ENCODE data around the gene CGB1.

Gene CGB1

GRCh38 chr19:48993175-48994034 lies 43.3 kb downstream of the CGB1 start, which contains the start of the genes GYS1 and RUVBL2:
TSS of gene GYS1 (minus strand) at chr19:48993309. CDS start at chr19:48993112, 197 bp downstream.
TSS of gene RUVBL2 (plus strand) at chr19:48993887. CDS start at chr19:48993912, 25 bp downstream.
- peak; percentile 99 for DNase-seq (ENCODE audit: low read depth)

- DNase-seq (ENCODE audit: low read depth) = no peak
Observed at GRCh38 chr19:48992581-48993174, 44.0 kb downstream of the CGB1 start.

GRCh38 chr19:48991873-48992580 lies 44.7 kb downstream of the CGB1 start:
- no peak for DNase-seq (ENCODE audit: low read depth)

GRCh38 chr19:48991011-48991609 lies 45.6 kb downstream of the CGB1 start:
- no peak for DNase-seq (ENCODE audit: low read depth)

- DNase-seq (ENCODE audit: low read depth) = no peak
Observed at GRCh38 chr19:48990400-48990799, 46.3 kb downstream of the CGB1 start.

- DNase-seq (ENCODE audit: low read depth) = no peak
Observed at GRCh38 chr19:48989701-48990291, 46.9 kb downstream of the CGB1 start.

GRCh38 chr19:48988860-48989259 lies 47.8 kb downstream of the CGB1 start:
- DNase-seq (ENCODE audit: low read depth) = no peak

- DNase-seq (ENCODE audit: low read depth) = no peak
Observed at GRCh38 chr19:48988286-48988685, 48.4 kb downstream of the CGB1 start.

GRCh38 chr19:48987323-48987722 lies 49.4 kb downstream of the CGB1 start:
- no peak for DNase-seq (ENCODE audit: low read depth)

- no peak for DNase-seq (ENCODE audit: low read depth)
Observed at GRCh38 chr19:48986211-48986610, 50.5 kb downstream of the CGB1 start.

GRCh38 chr19:48985711-48986110 lies 51.0 kb downstream of the CGB1 start:
- DNase-seq (ENCODE audit: low read depth) = no peak

All from activated T-helper 9 cell treated with anti-CD3 and anti-CD28 coated beads, Interleukin-2, amount 50 U/mL, for 16 hours (primary cell).